ENCODE results near the gene PLCH2.

- TF ChIP-seq CTCF (IDR thresholded peaks at IDR 0.05) (peak; percentile 29 to 72 (median 50)), POLR2A (IDR thresholded peaks at IDR 0.05) (no peak), EP300 (IDR thresholded peaks at IDR 0.05; ENCODE audit: low read depth) (no peak), POLR2AphosphoS5 (IDR thresholded peaks at IDR 0.05) (no peak)
These were observed 78.7 kb downstream of the PLCH2 start for GRCh38 chr1:2554621-2555387.

Measured in transverse colon (tissue), 4 donors.